Breast epithelium (tissue), 4 donors: ENCODE data around the gene ZSCAN5A. TPM values are rescaled to one million over a fixed set of nuclear protein-coding genes. Genes with fewer than 3 reads are reported as not detected.

ENCODE experiments used
- DNase-seq, 2 donors: peaks; one replicate each; pipeline ENCODE4 v3.0.0-alpha.2; 2019; ENCODE audit warnings: low spot score in 2 of 2
- H3K27ac ChIP-seq, 2 donors: fragments of 200-600 bp; sonication (generic) in 1 of 2; one replicate each; pipeline ENCODE4 v1.5.1; 2016 to 2019; ENCODE audit warnings: mild to moderate bottlenecking in 1 of 2
- H3K27me3 ChIP-seq, 2 donors: fragments of 200-600 bp; sonication (generic) in 1 of 2; one replicate each; pipeline versions ENCODE4 v1.5.1 to v1.6.0; 2017 to 2019; ENCODE audit warnings: control low read depth in 1 of 2, mild to moderate bottlenecking in 1 of 2
- H3K36me3 ChIP-seq: fragments of 200-600 bp; one replicate; pipeline ENCODE4 v1.5.1; 2019
- H3K4me1 ChIP-seq, 2 donors: fragments of 200-600 bp; sonication (generic); one replicate each; pipeline ENCODE4 v1.5.1; 2016 to 2019; ENCODE audit warnings: control low read depth in 1 of 2
- H3K4me3 ChIP-seq, 3 donors: fragments of 200-600 bp; sonication (generic); 1 replicate in 2 of 3; 2 replicates in 1 of 3; pipeline ENCODE4 v1.5.1; 2016 to 2019; ENCODE audit warnings: mild to moderate bottlenecking in 3 of 3, moderate library complexity in 2 of 3
- H3K9me3 ChIP-seq, 2 donors: fragments of 200-600 bp; sonication (generic) in 1 of 2; one replicate each; pipeline ENCODE4 v1.5.1; 2016 to 2019; ENCODE audit warnings: control low read depth in 1 of 2
- POLR2A ChIP-seq: fragments of 450-650 bp; IDR thresholded peaks from one replicate; pipeline ENCODE4 v1.6.1; 2016; ENCODE audit warnings: antibody characterized with exemption, mild to moderate bottlenecking, moderate library complexity
- POLR2AphosphoS5 ChIP-seq, 3 donors: sonication (generic); formaldehyde crosslinking; IDR thresholded peaks; one replicate each; pipeline ENCODE4 v1.6.1; 2017; ENCODE audit warnings: antibody characterized with exemption in 3 of 3
- intact Hi-C: fragments of 100-400 bp; cut with DNase I; formaldehyde crosslinking; loops from one replicate; pipeline ENCODE4 v1.15.1; 2023; ENCODE audit warnings: low total_unique reads
- total RNA-seq, 3 donors: library from RNA; depleted of rRNA; stranded (reverse); fragments of >200 nt; gene quantifications; one replicate each; pipeline ENCODE4 v1.1.0, GENCODE V29; 2016
- TF ChIP-seq, protein P1 (sequence below), 3 donors: fragments of 450-650 bp; IDR thresholded peaks; one replicate each; pipeline ENCODE4 v1.5.1; 2016 to 2017; ENCODE audit warnings: antibody characterized with exemption in 3 of 3, mild to moderate bottlenecking in 3 of 3, moderate library complexity in 3 of 3

The ZSCAN5A gene
- total RNA-seq, 3 donors from 2014 or later = 6.2 to 13.3 (median 12.5) TPM

- H3K36me3 ChIP-seq = no peaks in the 10 kb centered on the region
- no peaks in the 10 kb centered on the region for H3K4me1 ChIP-seq
- TF ChIP-seq POLR2A (no peak), POLR2AphosphoS5 (IDR thresholded peaks at IDR 0.05) (no peak)
- TF ChIP-seq, protein P1, sequence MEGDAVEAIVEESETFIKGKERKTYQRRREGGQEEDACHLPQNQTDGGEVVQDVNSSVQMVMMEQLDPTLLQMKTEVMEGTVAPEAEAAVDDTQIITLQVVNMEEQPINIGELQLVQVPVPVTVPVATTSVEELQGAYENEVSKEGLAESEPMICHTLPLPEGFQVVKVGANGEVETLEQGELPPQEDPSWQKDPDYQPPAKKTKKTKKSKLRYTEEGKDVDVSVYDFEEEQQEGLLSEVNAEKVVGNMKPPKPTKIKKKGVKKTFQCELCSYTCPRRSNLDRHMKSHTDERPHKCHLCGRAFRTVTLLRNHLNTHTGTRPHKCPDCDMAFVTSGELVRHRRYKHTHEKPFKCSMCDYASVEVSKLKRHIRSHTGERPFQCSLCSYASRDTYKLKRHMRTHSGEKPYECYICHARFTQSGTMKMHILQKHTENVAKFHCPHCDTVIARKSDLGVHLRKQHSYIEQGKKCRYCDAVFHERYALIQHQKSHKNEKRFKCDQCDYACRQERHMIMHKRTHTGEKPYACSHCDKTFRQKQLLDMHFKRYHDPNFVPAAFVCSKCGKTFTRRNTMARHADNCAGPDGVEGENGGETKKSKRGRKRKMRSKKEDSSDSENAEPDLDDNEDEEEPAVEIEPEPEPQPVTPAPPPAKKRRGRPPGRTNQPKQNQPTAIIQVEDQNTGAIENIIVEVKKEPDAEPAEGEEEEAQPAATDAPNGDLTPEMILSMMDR (IDR thresholded peaks at IDR 0.05) = no peak
- no peak for DNase-seq
- no peak overlapping the region for H3K27ac ChIP-seq
- intact Hi-C loops = no loop called here
- no peak overlapping the region for H3K4me3 ChIP-seq
- no peaks in the 10 kb centered on the region for H3K27me3 ChIP-seq
- no peaks in the 10 kb centered on the region for H3K9me3 ChIP-seq
Observed at GRCh38 chr19:56284746-56285145, 29.9 kb downstream of the ZSCAN5A start.

DNA sequence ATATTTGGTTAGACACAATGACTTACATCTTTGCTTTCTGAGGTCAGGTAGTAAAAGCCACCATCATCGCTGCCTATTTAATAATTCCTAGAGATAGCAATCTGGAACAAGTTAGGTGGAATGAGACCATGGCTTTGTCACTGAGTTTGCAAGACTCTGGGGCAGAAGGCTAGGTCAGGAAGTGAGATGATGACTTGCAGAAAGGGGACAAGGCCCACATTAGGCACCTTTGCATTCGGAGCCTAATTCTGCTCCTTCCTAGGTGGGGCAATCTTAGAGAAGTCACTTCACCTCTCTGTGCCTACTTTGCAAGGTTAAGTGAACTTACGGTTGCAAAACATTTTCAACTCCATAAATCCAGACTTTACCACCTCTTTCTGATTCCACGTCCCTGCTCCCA, 31.8 kb downstream of the ZSCAN5A start:
- TF ChIP-seq POLR2A = no peak
- TF ChIP-seq POLR2AphosphoS5 (IDR thresholded peaks at IDR 0.05) = no peak
- TF ChIP-seq, protein P1 (IDR thresholded peaks at IDR 0.05) = no peak
- no peaks in the 10 kb centered on the region for H3K9me3 ChIP-seq
- no peaks in the 10 kb centered on the region for H3K4me1 ChIP-seq
- no peak overlapping the region for H3K27ac ChIP-seq
- H3K4me3 ChIP-seq = no peak overlapping the region
- DNase-seq = no peak
- no peaks in the 10 kb centered on the region for H3K36me3 ChIP-seq
- no peaks in the 10 kb centered on the region for H3K27me3 ChIP-seq
- intact Hi-C loops = no loop called here

DNA sequence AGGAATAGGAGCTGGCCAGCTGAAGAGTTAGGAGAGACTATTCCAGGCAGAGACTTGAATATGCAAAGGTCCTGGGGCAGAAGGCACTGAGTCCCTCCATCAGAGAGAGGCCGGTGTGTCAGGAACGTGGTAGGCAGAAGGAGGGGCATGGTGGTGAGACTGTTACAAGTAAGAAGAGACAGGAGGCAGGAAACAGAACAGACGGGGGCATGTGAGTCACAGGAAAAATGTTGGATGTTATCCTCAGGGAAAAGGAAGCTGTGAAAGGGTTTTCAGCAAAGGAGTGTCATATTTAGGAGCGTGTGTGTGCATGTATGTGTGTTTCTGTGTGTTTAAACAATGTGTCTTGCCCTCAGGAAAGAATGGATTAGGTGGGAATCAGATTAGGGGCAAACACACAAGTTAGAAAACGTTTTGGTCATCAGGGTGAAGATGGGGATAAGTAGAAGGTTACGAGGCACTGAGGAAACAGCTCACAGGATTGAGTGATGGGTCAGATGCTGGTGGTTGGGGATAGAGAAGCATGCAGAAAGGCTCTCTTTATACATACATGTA, 41.0 kb downstream of the ZSCAN5A start:
- TF ChIP-seq, protein P1 (IDR thresholded peaks at IDR 0.05) = no peak
- TF ChIP-seq POLR2A (no peak), POLR2AphosphoS5 (IDR thresholded peaks at IDR 0.05) (no peak)
- intact Hi-C loops = no loop called here

GRCh38 chr19:56272161-56272798, 42.4 kb downstream of the ZSCAN5A start, which contains the start of gene EDDM13:
Gene EDDM13 (plus strand): TSS chr19:56272748. CDS start chr19:56272835, 87 bp downstream.
- Histone ChIP-seq H3K4me1 (no peaks in the 10 kb centered on the region), H3K4me3 (no peak within 1 kb of the TSS), H3K27ac (no peak within 1 kb of the TSS), H3K36me3 (no peaks in the 10 kb centered on the region), H3K9me3 (no peaks in the 10 kb centered on the region), H3K27me3 (no peaks in the 10 kb centered on the region)
- intact Hi-C loops = no loop called here
- DNase-seq = no peak
- TF ChIP-seq POLR2A = no peak
- TF ChIP-seq POLR2AphosphoS5 (IDR thresholded peaks at IDR 0.05) = no peak
- TF ChIP-seq, protein P1 (IDR thresholded peaks at IDR 0.05) = no peak

More for the DNA sequence above, 41.0 kb downstream of the ZSCAN5A start:
- Histone ChIP-seq H3K27ac (no peak overlapping the region), H3K4me3 (no peak overlapping the region), H3K36me3 (no peaks in the 10 kb centered on the region), H3K9me3 (no peaks in the 10 kb centered on the region), H3K4me1 (no peaks in the 10 kb centered on the region), H3K27me3 (no peaks in the 10 kb centered on the region)
- no peak for DNase-seq

- H3K4me3 ChIP-seq = no peak overlapping the region
- no peaks in the 10 kb centered on the region for H3K4me1 ChIP-seq
- intact Hi-C loops = no loop called here
- no peak for DNase-seq
- H3K27me3 ChIP-seq = no peaks in the 10 kb centered on the region
- TF ChIP-seq POLR2AphosphoS5 (IDR thresholded peaks at IDR 0.05) = no peak
- no peak for TF ChIP-seq POLR2A
- TF ChIP-seq, protein P1 (IDR thresholded peaks at IDR 0.05) = no peak
- no peaks in the 10 kb centered on the region for H3K9me3 ChIP-seq
- H3K27ac ChIP-seq = no peak overlapping the region
- H3K36me3 ChIP-seq = no peaks in the 10 kb centered on the region
Observed at GRCh38 chr19:56271151-56271550, 43.5 kb downstream of the ZSCAN5A start.
